Stimulated activated CD4-positive, alpha-beta T cell treated with anti-CD3 and anti-CD28 coated beads, TNF-alpha, amount 100 ng/mL, for 1 hour (primary cell): ENCODE measurements around the gene EFCAB11.
A peak's percentile ranks its signal among the peaks of the same experiment; 100 is the strongest.

Source experiments
- DNase-seq, 3 donors: peaks; one replicate each; pipeline ENCODE4 v3.0.0-alpha.2; 2020; ENCODE audit warnings: low read depth in 3 of 3, low spot score in 1 of 3

EFCAB11 gene

GRCh38 chr14:89957376-89957775 lies 2.8 kb upstream of the EFCAB11 start:
- no peak for DNase-seq

- DNase-seq = no peak
Measured at GRCh38 chr14:89956661-89957009, 2.1 kb upstream of the EFCAB11 start.

GRCh38 chr14:89955745-89956660 lies 1.5 kb upstream of the EFCAB11 start, which contains the start of gene TDP1:
Gene TDP1, plus strand, starts transcription at chr14:89955927. Its CDS starts 7,188 bp downstream, at chr14:89963115.
- DNase-seq = peak; percentile 94 to 95 (median 94)

- DNase-seq = no peak
Measured at GRCh38 chr14:89955022-89955744, 653 bp upstream of the EFCAB11 start.

- DNase-seq = no peak
Measured at GRCh38 chr14:89953602-89954001, 928 bp downstream of the EFCAB11 start.

- no peak for DNase-seq
Measured at GRCh38 chr14:89952576-89952975, 2.0 kb downstream of the EFCAB11 start.

- DNase-seq = no peak
Measured at GRCh38 chr14:89947344-89947743, 7.2 kb downstream of the EFCAB11 start.

GRCh38 chr14:89941830-89942377 lies 12.6 kb downstream of the EFCAB11 start:
- no peak for DNase-seq

GRCh38 chr14:89936654-89937185 lies 17.8 kb downstream of the EFCAB11 start:
- DNase-seq = no peak

GRCh38 chr14:89933002-89933401 lies 21.5 kb downstream of the EFCAB11 start:
- DNase-seq = no peak

- DNase-seq = no peak
Measured at GRCh38 chr14:89927186-89927865, 27.2 kb downstream of the EFCAB11 start.

GRCh38 chr14:89926694-89927093 lies 27.8 kb downstream of the EFCAB11 start:
- DNase-seq = no peak

GRCh38 chr14:89924268-89924667 lies 30.3 kb downstream of the EFCAB11 start:
- no peak for DNase-seq

GRCh38 chr14:89922031-89922907 lies 32.3 kb downstream of the EFCAB11 start:
- DNase-seq = no peak

- no peak for DNase-seq
Measured at GRCh38 chr14:89921346-89921745, 33.2 kb downstream of the EFCAB11 start.

- DNase-seq = no peak
Measured at GRCh38 chr14:89920056-89920455, 34.5 kb downstream of the EFCAB11 start.

- DNase-seq = no peak
Measured at GRCh38 chr14:89918721-89919120, 35.8 kb downstream of the EFCAB11 start.

GRCh38 chr14:89915114-89915878 lies 39.2 kb downstream of the EFCAB11 start:
- DNase-seq = peak in 2 of 3 donors; percentile 24 to 40

GRCh38 chr14:89912667-89913211 lies 41.8 kb downstream of the EFCAB11 start:
- no peak for DNase-seq
